ENCODE data around the gene CTIF. TPM values are rescaled to one million over a fixed set of nuclear protein-coding genes. Genes with fewer than 3 reads are reported as not detected.

The CTIF gene
- polyA plus RNA-seq, 1 donor from 2014 or later = 50.2 TPM

DNA sequence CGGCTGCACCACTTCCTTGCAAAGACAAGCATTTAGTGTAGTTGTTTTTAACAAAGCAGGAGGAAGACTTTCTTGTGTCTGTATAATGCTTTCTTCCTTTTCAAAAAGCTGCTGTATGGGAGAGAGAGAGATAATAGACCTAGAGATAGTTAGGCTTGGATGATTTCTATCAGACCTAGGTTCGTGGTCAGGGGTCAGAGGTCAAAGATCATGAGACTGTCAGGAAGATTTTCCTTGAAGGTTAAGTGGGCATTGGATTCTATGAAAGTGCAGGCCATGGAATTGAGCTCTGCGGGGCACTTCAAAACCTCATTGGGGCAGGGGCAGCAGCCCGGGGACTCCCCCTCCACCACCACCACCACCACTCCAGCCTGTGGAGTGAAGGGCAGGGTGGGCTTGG is 164.6 kb downstream of the CTIF start:
- no peak overlapping the region for H2AFZ ChIP-seq (ENCODE audit: low read depth, low read length)
- no peak overlapping the region for H3K9ac ChIP-seq (ENCODE audit: low read length)
- no peaks in the 10 kb centered on the region for H3K9me3 ChIP-seq (ENCODE audit: low read length)
- no peaks in the 10 kb centered on the region for H4K20me1 ChIP-seq (ENCODE audit: insufficient read depth)
- H3K9me2 ChIP-seq (ENCODE audit: insufficient read depth, low read length) = no peaks in the 10 kb centered on the region
- H3K27me3 ChIP-seq (ENCODE audit: insufficient read depth, low read depth, low read length) = no peaks in the 10 kb centered on the region
- TF ChIP-seq EZH2 (IDR thresholded peaks at IDR 0.05; ENCODE audit: borderline replicate concordance, insufficient read depth, low read length, poor library complexity, severe bottlenecking) = no peak
- no peak for TF ChIP-seq REST (IDR thresholded peaks at IDR 0.05; ENCODE audit: borderline replicate concordance)
- TF ChIP-seq MXI1 (conservative IDR thresholded peaks at IDR 0.05; ENCODE audit: poor library complexity, severe bottlenecking) = no peak
- TF ChIP-seq, protein P1, sequence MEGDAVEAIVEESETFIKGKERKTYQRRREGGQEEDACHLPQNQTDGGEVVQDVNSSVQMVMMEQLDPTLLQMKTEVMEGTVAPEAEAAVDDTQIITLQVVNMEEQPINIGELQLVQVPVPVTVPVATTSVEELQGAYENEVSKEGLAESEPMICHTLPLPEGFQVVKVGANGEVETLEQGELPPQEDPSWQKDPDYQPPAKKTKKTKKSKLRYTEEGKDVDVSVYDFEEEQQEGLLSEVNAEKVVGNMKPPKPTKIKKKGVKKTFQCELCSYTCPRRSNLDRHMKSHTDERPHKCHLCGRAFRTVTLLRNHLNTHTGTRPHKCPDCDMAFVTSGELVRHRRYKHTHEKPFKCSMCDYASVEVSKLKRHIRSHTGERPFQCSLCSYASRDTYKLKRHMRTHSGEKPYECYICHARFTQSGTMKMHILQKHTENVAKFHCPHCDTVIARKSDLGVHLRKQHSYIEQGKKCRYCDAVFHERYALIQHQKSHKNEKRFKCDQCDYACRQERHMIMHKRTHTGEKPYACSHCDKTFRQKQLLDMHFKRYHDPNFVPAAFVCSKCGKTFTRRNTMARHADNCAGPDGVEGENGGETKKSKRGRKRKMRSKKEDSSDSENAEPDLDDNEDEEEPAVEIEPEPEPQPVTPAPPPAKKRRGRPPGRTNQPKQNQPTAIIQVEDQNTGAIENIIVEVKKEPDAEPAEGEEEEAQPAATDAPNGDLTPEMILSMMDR (IDR thresholded peaks at IDR 0.05; ENCODE audit: poor library complexity, severe bottlenecking) = no peak
- no peak for TF ChIP-seq POLR2AphosphoS5 (IDR thresholded peaks at IDR 0.05)
- TF ChIP-seq RAD21 (conservative IDR thresholded peaks at IDR 0.05) = no peak
- no peaks in the 10 kb centered on the region for H3K79me2 ChIP-seq (replicated peaks; ENCODE audit: insufficient read depth, low read length)
- no peak overlapping the region for H3K27ac ChIP-seq (ENCODE audit: low read length)
- H3K36me3 ChIP-seq (ENCODE audit: insufficient read depth, low read length) = no peaks in the 10 kb centered on the region
- no peaks in the 10 kb centered on the region for H3F3A ChIP-seq (ENCODE audit: insufficient read depth, low read length, poor library complexity, severe bottlenecking)
- no peak overlapping the region for H3K4me2 ChIP-seq (ENCODE audit: low read length)
- no peak overlapping the region for H3K4me3 ChIP-seq (ENCODE audit: low read length)

GRCh38 chr18:48705043-48705442 is 166.2 kb downstream of the CTIF start:
- Histone ChIP-seq H3K9me2 (ENCODE audit: insufficient read depth, low read length) (no peaks in the 10 kb centered on the region), H3K79me2 (replicated peaks; ENCODE audit: insufficient read depth, low read length) (no peaks in the 10 kb centered on the region), H2AFZ (ENCODE audit: low read depth, low read length) (no peak overlapping the region), H3F3A (ENCODE audit: insufficient read depth, low read length, poor library complexity, severe bottlenecking) (no peaks in the 10 kb centered on the region), H3K36me3 (ENCODE audit: insufficient read depth, low read length) (peaks cover 5% of the 10 kb centered on the region), H3K9me3 (ENCODE audit: low read length) (no peaks in the 10 kb centered on the region), H3K4me3 (ENCODE audit: low read length) (no peak overlapping the region), H3K4me2 (ENCODE audit: low read length) (no peak overlapping the region), H3K27ac (ENCODE audit: low read length) (no peak overlapping the region), H3K27me3 (ENCODE audit: insufficient read depth, low read depth, low read length) (no peaks in the 10 kb centered on the region), H4K20me1 (ENCODE audit: insufficient read depth) (no peaks in the 10 kb centered on the region), H3K9ac (ENCODE audit: low read length) (no peak overlapping the region)
- TF ChIP-seq RAD21 (conservative IDR thresholded peaks at IDR 0.05) (no peak), MXI1 (conservative IDR thresholded peaks at IDR 0.05; ENCODE audit: poor library complexity, severe bottlenecking) (no peak), EP300 (conservative IDR thresholded peaks at IDR 0.05; ENCODE audit: poor library complexity, severe bottlenecking) (no peak), SMC3 (conservative IDR thresholded peaks at IDR 0.05; ENCODE audit: poor library complexity) (no peak), TAF1 (IDR thresholded peaks at IDR 0.05; ENCODE audit: low read depth) (no peak), EZH2 (IDR thresholded peaks at IDR 0.05; ENCODE audit: borderline replicate concordance, insufficient read depth, low read length, poor library complexity, severe bottlenecking) (no peak), POLR2AphosphoS5 (IDR thresholded peaks at IDR 0.05) (no peak)
- TF ChIP-seq, protein P1 (IDR thresholded peaks at IDR 0.05; ENCODE audit: poor library complexity, severe bottlenecking) = no peak

Measured in neural cell (in vitro differentiated cells).